ENCODE results near the gene CLINT1.

- TF ChIP-seq CTCF (IDR thresholded peaks at IDR 0.05; ENCODE audit: low read depth, low read length) (no peak), EZH2phosphoT487 (IDR thresholded peaks at IDR 0.05; ENCODE audit: low read depth) (no peak)
These were observed 43.6 kb upstream of the CLINT1 start for GRCh38 chr5:157902449-157903116.
